Endometrium (tissue), 2 donors: ENCODE results near the gene USP34.
A peak's percentile ranks its signal among the peaks of the same experiment; 100 is the strongest.

Experiments used
- FAIRE-seq: peaks from 2 replicates; lab custom pipeline; 2012; peaks lifted over from hg19 to GRCh38; lab: Jason Lieb, UNC
- donor health status: control.
- donor health status: control.

USP34 gene

DNA sequence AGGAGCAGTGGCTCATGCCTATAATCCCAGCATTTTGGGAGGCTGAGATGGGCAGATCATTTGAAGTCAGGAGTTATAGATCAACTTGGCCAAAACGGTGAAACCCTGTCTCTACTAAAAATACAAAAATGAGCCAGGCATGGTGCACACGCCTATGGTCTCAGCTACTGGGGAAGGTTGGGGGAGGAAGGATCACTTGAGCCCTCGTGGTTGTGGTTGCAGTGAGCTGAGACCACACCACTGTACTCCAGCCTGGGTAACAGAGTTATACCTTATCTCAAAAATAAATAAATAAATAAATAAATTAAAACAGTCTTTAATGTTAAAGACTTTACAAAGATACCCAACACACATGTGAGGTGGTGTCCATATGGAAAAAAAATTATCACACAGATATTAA is 174.9 kb downstream of the USP34 start:
- no peak for FAIRE-seq

DNA sequence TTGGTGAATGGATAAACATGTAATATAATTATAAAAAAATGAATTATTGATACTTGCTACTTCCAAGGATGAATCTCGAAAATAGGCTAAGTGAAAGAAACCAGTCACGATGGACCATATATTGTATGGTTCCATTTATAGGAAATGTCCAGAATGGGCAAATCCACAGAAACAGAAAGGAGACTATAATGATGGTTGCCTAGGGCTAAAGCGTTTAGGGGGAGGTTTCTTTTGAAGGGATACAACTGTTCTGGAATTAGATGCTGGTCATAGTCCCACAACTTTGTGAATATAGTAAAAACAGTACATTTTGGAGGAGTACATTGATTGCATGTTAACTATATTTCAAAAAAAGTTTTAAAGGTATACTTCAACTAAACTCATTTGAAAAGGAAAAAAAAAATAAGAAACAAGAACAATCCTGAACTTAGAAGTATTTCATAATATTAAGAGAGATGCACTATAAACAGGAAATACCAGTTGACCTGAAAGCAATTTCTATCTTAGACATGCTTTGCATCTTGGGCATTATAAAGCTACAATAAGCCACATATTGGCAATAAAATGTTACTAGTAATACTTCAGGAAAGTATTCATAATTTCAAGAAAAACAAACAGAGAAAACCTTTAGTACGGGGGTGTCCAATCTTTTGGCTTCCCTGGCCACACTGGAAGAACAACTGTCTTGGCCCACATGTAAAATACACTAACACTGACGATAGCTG is 178.9 kb downstream of the USP34 start:
- FAIRE-seq, result no peak

DNA sequence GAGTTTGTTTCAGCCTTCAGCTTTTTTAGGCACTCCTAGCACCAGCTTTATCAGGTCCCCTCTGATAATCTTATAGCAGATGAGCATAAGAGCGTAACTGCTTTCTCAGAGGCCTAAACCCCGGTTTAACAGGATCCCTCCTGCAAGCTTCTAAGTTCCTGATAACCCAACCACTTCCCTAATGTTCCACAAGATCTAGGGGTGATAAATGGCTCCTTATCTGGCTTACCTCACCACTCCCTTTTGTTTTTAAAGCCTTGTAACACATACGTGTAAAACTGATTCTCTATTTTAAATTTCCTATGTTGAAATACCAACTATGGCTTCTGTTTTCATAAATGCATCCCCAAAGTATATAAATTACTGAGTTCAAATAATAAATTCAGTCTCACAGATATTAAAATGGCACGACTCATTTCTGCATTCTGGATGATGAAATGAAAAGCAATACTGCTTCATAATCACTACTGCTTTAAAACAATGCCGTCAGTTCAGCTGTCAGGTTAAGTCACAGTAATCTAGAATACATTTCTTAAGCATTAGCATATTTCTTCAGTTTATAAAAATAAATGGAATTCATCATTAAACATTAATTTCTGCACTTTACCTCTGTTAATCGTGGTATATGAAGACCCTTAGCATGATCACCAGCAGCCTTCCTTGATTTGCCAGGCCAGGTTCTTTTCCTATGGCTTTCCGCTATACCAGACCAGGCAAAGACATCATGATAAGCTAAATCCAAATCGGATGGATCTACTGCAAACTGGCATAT is 182.6 kb downstream of the USP34 start:
- FAIRE-seq, result no peak

DNA sequence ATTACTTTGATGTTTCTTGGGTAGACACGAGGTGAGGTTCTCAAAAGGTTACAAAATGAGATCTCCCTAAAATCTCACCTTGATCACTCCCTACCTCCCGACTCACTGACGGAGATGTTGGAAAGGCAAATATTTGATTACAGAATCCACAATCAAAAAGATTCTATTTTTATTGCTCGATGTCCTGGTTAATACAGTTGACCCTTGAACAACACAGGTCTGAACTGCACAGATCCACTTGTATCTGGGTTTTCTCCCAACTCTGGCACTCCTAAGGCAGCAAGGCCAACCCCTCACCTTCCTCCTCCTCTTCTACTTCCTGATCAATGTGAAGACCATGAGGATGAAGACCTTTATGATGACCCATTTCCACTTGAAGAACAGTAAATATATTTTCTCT is 183.6 kb downstream of the USP34 start:
- no peak for FAIRE-seq

DNA sequence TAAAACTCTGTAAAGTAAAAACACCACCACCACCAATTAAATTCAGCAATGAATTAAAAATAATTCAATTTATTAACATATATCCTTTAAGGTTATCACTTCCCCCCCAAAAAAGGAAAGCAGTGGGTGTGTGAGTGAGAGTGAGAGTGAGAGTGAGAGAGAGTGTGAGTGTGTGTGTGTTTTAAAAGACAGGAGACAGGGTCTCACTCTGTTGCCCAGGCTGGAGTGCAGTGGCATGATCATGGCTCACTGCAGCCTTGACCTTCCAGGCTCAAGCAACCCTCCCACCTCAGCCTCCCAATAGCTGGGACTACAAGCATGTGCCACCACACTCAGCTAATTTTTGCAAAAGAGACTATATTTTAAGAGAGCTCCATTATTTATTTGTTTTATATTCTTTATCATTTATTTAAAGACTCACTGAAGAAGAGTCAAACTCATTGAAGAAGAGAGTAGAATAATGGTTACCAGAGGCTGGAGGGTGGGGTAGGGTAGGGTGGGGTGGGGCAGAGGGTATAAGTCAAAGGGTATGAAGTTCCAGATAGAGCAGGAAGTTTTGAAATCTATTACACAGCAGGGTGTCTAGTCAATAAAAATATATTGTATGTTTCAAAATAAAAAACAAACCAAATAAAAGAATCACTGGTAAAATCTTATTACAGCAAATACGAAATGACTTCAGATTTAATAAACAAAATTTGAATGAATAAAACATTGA is 187.3 kb downstream of the USP34 start:
- no peak for FAIRE-seq

DNA sequence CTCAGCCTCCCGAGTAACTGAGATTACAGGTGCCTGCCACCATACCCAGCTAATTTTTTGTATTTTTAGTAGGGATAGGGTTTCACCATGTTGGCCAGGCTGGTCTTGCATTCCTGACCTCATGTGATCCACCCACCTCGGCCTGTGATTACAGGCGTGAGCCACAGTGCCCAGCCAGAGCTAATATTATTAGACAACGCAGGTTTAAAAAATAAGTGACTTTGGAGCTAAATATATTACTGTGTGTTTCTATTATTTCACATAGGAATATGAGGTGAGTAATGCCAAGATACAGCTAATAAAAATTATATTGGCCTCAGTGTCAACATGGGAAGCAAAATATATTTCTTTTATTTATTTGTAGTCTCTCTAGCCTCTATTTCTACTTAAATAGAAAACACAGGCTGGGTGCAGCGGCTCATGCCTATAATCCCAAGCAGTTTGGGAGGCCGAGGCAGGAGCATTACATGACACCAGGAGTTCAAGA is 188.7 kb downstream of the USP34 start:
- FAIRE-seq, result no peak

DNA sequence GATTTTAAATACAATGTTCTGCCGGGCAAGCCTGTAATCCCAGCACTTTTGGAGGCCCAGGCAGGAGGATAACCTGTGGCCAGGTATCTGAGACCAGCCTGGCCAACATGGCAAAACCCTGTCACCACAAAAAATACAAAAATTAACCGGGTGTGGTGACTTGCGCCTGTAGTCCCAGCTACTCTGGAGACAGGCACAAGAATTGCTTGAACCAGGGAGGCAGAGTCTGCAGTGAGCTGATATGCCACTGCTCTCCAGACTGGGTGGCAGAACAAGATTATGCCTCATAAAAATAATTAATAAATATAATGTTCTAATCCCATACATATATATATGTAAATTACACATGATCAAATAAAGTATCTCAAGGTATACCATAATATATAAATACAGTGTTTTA is 189.6 kb downstream of the USP34 start:
- no peak for FAIRE-seq

DNA sequence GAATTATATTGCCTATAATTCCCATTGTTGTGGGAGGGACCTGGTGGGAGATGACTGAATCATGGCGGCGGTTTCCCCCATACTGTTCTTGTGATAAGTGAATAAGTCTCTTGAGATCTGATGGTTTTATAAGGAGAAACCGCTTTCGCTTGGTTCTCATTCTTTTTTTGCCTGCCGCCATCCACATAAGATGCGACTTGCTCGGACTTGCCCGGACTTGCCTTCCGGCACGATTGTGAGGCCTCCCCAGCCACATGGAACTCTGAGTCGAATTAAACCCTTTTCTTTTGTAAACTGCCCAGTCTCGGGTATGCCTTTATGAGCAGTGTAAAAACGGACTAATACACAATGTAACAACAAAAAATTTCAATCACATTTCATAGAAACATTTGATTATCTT is 193.1 kb downstream of the USP34 start:
- FAIRE-seq, result no peak

DNA sequence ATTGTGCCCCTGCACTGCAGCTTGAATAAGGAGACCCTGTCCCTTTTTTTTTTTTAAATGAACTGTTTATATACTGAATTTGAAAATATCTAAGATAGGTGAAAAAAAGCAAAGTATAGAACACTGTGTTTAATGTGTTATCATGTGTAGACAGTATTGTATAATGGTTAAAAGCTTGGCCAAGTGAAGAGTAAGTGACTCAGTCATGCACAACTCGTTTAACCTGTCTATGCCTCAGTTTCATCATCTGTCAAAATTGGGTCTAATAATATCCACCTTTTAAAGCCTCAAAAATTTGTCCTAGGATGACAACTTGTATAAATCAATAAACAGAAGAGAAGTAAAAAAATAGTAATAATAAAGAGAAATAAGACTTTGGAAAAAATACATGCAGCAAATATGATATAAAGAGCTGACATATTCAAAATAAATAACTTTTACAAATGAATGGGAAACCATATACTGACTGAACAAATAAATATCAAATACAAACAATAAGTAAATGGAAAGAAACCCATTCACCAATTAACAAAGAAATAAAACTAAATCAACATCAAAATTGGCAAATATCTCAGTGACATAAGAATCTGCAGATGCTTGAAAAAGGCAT is 195.2 kb downstream of the USP34 start:
- FAIRE-seq, result no peak

DNA sequence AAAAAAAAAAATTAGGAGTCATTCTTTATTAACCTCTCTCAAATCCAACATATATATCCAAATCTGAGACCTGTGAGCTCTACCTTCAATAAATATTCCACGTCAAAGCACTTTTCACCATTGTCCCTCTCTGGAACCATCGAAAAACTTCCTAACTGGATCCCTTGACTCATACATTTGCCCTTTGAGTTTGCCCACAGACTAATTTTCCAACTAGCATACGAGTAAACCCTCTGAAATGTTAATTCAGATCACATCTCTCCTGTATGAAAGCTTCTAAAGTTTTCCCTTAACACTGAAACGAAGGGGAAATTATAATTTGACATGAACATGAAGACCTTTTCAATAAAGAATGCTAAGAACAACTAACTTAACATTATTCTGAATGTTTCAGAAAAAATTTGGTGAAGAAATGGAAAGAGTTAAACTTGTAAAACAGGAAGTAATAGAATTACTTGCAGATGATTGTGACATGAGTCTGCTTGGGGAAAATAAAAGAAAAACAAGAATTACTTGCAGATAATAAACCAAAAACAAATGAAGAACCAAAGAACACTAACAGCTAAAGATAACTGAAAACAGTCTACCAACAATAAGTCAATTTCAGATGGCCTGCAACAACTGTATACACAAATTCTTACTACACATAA is 198.3 kb downstream of the USP34 start:
- FAIRE-seq, result peak; percentile 26

DNA sequence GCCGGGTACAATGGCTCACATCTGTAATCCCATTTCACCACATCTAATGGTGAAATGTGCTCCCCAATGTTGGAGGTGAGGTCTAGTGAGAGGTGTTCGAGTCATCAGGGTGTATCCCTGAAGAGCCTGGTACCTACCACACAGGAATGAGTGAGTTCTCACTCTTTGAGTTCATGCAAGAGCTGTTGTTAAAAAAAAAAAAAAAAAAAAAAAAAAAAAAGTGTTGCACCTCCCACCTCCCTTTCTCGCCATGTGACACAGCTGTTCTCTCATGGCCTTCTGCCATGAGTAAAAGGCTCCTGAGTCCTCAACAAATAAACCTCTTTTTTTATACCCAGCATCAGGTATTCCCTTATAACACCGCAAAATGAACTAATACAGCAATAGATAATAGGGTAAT is 202.6 kb downstream of the USP34 start:
- no peak for FAIRE-seq

DNA sequence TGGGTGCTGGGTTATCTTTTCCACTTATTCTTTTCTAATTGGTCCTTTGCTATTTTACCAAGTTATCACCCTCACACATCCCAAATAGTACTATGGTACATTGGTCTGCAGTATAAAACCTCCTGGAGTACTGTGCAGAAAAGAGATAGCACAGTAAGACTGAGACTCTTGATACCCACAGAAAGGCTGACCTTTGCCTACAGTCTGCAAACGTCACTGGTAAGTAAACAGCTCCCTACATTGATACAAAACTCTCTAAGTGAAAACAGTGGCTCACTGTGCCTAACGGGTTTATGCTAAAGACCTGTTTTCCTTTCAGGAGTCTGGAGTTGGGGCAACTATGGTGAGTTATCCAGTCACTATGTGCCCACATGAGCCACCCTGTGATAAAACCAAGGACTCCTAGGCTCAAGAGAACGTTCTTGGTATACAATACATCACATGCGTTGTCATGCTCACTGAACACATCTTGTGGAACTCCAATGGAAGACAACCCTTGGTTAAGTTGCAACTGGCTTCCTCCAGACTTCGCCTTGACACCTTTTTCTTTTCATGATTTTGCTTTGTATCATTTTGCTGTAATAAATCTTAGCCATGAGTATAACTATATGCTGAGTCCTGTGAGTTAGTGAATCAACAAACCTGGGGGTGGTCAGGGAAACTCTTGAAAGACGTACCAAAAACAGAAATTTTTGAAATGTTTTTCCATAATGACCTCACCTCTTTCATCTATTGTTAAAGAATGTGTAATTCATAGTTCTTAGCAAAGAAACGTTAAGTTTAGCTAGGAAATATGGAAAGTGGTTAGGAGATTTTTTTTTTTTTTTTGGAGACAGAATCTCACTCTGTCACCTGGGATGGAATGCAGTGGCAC is 204.0 kb downstream of the USP34 start:
- FAIRE-seq, result no peak

DNA sequence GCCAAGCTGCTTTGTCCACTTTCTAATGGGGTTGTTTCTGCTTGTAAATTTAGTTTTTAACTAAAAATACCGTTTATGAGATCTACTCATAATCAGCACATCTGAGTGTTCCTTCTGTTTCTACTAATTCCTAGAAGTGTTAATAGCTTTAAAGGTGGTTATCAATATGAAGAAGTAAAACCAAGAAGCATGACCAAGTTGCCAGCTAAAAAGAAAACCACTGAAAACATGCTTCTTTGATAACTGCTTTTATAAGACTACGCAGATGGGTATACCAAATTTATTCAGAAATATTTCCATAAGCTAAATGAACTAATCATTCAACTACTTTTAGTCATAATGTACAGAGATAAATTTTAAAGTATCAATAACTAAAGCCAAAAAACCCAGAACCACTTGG is 207.1 kb downstream of the USP34 start:
- no peak for FAIRE-seq

DNA sequence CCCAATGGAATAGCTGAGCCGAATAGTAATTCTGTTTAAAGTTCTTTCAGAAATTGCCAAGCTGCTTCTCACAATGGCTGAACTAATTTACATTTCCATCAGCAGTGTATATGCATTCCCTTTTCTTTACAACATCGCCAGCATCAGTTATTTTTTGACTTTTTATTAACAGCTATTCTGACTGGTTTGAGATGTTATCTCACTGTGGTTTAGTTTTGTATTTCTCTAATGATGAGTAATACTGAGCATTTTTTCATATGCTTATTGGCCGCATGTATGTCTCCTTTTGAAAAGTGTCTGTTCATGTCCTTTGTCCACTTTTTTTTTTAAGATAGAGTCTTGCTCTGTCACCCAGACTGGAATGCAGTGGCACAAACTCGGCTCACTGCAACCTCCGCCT is 208.2 kb downstream of the USP34 start:
- FAIRE-seq, result no peak

DNA sequence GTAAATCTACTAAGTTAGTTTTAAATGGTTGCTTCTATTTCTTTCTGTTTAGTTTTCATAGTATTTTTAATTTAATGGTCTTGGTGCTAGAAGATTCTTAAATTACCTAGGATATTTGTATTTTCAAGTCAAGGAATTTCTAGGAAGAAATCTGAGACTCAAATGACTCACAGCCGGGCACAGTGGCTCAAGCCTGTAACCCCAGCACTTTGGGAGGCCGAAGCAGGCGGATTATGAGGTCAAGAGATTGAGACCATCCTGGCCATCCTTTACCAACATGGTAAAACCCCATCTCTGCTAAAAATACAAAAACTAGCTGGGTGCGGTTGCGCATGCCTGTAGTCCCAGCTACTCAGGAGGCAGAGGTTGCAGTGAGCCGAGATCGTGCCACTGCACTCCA is 213.4 kb downstream of the USP34 start:
- no peak for FAIRE-seq

DNA sequence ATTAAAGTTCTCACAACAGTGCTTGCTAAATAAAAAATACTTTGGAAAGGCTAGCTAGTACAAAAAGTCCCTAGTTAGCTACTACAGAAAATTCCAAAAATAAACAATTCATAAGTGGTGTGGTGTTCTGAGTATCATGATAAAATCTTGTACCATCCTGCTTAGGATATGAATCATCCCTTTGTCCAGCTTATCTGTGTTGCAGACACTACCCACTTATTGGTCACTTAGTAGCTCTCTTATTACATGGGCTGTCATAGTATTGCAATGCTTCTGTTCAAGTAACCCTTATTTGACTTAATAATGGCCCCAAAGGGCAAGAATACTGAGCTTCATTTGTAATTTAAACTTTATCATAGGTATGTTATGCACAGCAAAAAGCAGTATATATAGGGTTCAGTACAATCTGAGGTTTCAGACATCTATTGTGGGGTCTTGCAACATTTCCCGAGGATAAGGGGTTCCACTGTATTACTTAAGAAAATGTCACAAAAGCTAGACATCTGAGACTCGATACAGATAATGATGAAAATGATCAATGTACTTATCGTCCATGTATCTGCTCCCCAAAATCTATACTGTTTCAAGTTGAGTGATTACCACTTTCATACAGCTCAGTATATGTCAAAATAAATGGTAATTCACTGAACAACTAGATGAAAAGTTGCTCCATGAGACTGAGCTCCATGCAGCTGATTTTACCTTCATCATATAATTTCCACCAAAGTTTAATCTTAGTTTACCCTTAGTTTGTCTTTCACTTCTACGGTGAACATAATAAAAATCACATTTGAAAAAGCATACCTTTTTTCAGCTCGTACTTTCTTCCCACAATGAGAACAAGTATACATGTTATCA is 215.1 kb downstream of the USP34 start:
- FAIRE-seq, result no peak

DNA sequence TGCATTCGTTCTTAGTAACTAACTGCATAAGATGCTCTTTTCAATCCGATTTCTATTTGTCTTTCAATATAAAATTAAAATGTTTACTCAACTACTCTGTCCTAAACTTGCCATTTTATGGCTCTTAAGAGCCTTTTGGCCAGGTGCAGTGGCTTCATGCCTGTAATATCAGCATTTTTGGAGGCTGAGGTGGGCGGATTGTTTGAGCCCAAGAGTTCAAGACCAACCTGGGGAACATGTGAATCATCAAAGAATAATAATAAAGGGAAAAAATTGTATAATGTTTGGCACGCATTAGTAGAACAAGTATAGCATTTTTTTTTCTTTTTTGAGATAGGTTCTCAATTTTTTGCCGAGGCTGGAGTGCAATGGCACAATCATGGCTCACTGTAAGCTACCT is 216.4 kb downstream of the USP34 start:
- no peak for FAIRE-seq

DNA sequence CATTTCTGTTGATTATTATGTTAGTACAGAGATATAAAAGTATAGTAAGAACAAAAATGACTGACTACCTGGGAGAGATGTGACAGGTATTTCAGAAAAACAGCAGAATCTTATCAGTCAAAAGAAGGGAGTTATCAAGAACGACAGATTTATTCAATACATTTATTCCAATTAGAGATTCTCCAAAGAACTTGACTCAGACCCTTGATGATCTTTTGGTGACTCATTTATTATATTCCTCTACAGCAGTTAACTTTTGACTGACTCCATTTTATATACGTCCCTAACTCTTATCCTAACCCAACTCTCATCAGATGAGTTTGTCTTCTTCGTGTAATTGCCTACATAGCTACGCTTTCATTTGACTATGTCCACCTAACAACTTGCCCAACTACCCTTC is 217.8 kb downstream of the USP34 start:
- no peak for FAIRE-seq

DNA sequence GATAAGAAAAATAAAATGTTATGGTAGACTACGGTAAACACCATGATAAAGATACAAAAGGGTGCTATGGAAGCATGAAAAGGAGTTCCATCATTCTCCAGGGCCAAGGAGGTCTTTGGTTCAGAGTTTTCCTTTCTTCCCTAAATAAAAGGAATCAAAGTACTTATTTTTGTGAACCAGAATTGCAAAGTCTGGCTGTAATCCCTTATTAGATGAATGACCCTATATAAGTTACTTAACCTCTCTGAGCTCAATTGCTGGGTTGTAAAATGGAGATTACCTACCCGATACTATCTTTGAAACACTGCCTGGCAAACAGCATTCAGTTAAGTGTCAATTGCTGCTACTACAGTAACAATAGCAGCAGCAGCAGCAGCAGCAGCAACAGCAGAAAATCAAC is 218.9 kb downstream of the USP34 start:
- FAIRE-seq, result no peak

DNA sequence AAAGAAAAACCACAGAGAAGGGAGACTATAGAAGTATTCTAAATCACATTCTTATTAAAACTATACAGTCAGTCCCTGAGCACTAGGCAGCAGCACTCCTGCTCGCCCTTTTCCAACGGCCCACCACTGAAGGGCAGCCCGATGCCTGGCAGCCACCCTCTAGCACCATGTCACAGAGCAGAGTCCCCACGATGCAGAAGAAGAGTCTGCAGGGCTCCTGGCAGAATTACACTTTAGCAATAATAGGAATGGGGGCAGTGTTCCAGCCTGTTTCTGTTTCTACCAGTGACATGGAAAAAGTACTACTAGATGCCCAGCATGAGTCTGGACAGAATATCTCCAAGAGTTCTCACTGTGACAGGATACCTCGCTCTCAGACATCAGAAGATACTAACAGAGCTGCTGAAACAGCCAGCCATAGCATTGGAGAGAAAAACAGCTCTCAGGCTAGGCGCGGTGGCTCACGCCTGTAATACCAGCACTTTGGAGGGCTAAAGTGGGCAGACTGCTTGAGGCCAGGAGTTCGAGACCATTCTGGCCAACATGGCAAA is 221.3 kb downstream of the USP34 start:
- FAIRE-seq, result no peak
